IMR-90 (cell line): Measurements from ENCODE around the gene MLH3. TPM values are rescaled to one million over a fixed set of nuclear protein-coding genes. Genes with fewer than 3 reads are reported as not detected.

Experiments
- ATAC-seq: fragments of 200-7000 bp; cut with Tn5 transposase; 2 replicates; pipeline ENCODE4 v1.9.1; 2020; ENCODE audit warnings: low read depth, mild to moderate bottlenecking, moderate library complexity
- Bru-seq: library from RNA; stranded (reverse); fragments of 400-500 nt; gene quantifications from one replicate; lab custom pipeline; 2021; lab: Mats Ljungman, UMichigan
- BruChase-seq, 2 experiments: library from RNA; stranded (reverse); fragments of 400-500 nt; gene quantifications; one replicate each; lab custom pipeline; 2021; lab: Mats Ljungman, UMichigan
- BruUV-seq: library from RNA; stranded (reverse); fragments of 400-500 nt; replicated peaks from 2 replicates; lab custom pipeline; 2021; lab: Mats Ljungman, UMichigan
- CTCF ChIA-PET: fragments of 300-600 bp; formaldehyde crosslinking; extraction: SDS; loops from one replicate; lab custom pipeline; 2021; ENCODE audit warnings: antibody characterized with exemption; lab: Yijun Ruan, JAX
- POLR2A ChIA-PET: fragments of 300-600 bp; sonication (Branson Sonifier 250); formaldehyde crosslinking; loops from one replicate; lab custom pipeline; 2022; ENCODE audit warnings: antibody characterized with exemption; ENCODE audit not compliant: unreplicated experiment; lab: Charles Lee
- DNase-seq: peaks from one replicate; pipeline ENCODE4 v3.0.0; 2013
- H2AFZ ChIP-seq: replicated peaks from 2 replicates; pipeline ENCODE3; 2013; ENCODE audit warnings: low read length, mild to moderate bottlenecking; ENCODE audit not compliant: poor library complexity
- H2AK5ac ChIP-seq: 2 replicates; pipeline ENCODE4 v1.6.1; 2013; ENCODE audit warnings: low read depth, low read length, inconsistent platforms
- H2AK9ac ChIP-seq: replicated peaks from 2 replicates; pipeline ENCODE3; 2013; ENCODE audit warnings: mild to moderate bottlenecking, low read depth, low read length, moderate library complexity; ENCODE audit not compliant: poor library complexity
- H2BK120ac ChIP-seq: 2 replicates; pipeline ENCODE4 v1.6.1; 2013; ENCODE audit warnings: low read depth, low read length, inconsistent platforms
- H2BK15ac ChIP-seq: 3 replicates; pipeline ENCODE4 v1.6.1; 2013; ENCODE audit warnings: low read depth, low read length, inconsistent platforms
- H2BK20ac ChIP-seq: 2 replicates; pipeline ENCODE4 v1.6.1; 2013; ENCODE audit warnings: low read depth, mild to moderate bottlenecking, inconsistent platforms, low read length, moderate library complexity
- H2BK5ac ChIP-seq: 2 replicates; pipeline ENCODE4 v1.6.1; 2013; ENCODE audit warnings: mild to moderate bottlenecking, low read depth, low read length, inconsistent platforms; ENCODE audit not compliant: poor library complexity, severe bottlenecking
- H3K14ac ChIP-seq: replicated peaks from 2 replicates; pipeline ENCODE4 v1.6.1; 2013; ENCODE audit warnings: low read depth, low read length, inconsistent platforms
- H3K18ac ChIP-seq: 2 replicates; pipeline ENCODE4 v1.6.1; 2013; ENCODE audit warnings: low read depth, low read length, control low read depth
- H3K23ac ChIP-seq: 2 replicates; pipeline ENCODE4 v1.6.1; 2013; ENCODE audit warnings: low read depth, low read length, inconsistent platforms
- H3K27ac ChIP-seq: 2 replicates; pipeline ENCODE4 v1.5.1; 2013; ENCODE audit warnings: mild to moderate bottlenecking, control low read depth, low read length; ENCODE audit not compliant: insufficient read depth
- H3K27me3 ChIP-seq: 2 replicates; pipeline ENCODE4 v1.6.1; 2013; ENCODE audit warnings: low read length; ENCODE audit not compliant: control insufficient read depth, insufficient read depth
- H3K36me3 ChIP-seq: 2 replicates; pipeline ENCODE4 v1.6.1; 2013; ENCODE audit warnings: low read length, mixed read lengths; ENCODE audit not compliant: control insufficient read depth, insufficient read depth
- H3K4ac ChIP-seq: 2 replicates; pipeline ENCODE4 v1.6.1; 2013; ENCODE audit warnings: low read depth, low read length, inconsistent platforms
- H3K4me1 ChIP-seq: 2 replicates; pipeline ENCODE4 v1.6.1; 2013; ENCODE audit warnings: low read length, mixed read lengths; ENCODE audit not compliant: control insufficient read depth, insufficient read depth
- H3K4me2 ChIP-seq: 2 replicates; pipeline ENCODE4 v1.6.1; 2013; ENCODE audit warnings: low read depth, mild to moderate bottlenecking, control low read depth, low read length, moderate library complexity
- H3K4me3 ChIP-seq: 2 replicates; pipeline ENCODE4 v1.5.1; 2013; ENCODE audit warnings: low read depth, mild to moderate bottlenecking, control low read depth, low read length, moderate library complexity; ENCODE audit not compliant: insufficient read depth
- H3K56ac ChIP-seq: 2 replicates; pipeline ENCODE4 v1.6.1; 2013; ENCODE audit warnings: low read length, inconsistent platforms; ENCODE audit not compliant: insufficient read depth; ENCODE audit errors: extremely low read depth
- H3K79me1 ChIP-seq, 2 experiments: 2 replicates each; pipeline ENCODE4 v1.6.1; 2013; ENCODE audit warnings: low read length in 2 of 2, inconsistent platforms in 1 of 2, low read depth in 1 of 2
- H3K9ac ChIP-seq: 2 replicates; pipeline ENCODE4 v1.6.1; 2013; ENCODE audit warnings: low read depth, low read length, control low read depth
- H3K9me1 ChIP-seq: 2 replicates; pipeline ENCODE4 v1.6.1; 2013; ENCODE audit warnings: low read length, inconsistent platforms; ENCODE audit not compliant: insufficient read depth
- H3K9me3 ChIP-seq: 2 replicates; pipeline ENCODE4 v1.6.1; 2013; ENCODE audit warnings: low read length; ENCODE audit not compliant: control insufficient read depth, insufficient read depth
- H4K20me1 ChIP-seq: 2 replicates; pipeline ENCODE4 v1.6.1; 2013; ENCODE audit warnings: low read length, inconsistent platforms; ENCODE audit not compliant: insufficient read depth
- H4K5ac ChIP-seq: 2 replicates; pipeline ENCODE4 v1.6.1; 2013; ENCODE audit warnings: mild to moderate bottlenecking, low read depth, low read length, control low read depth
- H4K8ac ChIP-seq, 2 experiments: 2 replicates each; pipeline ENCODE4 v1.6.1; 2013; ENCODE audit warnings: low read depth in 2 of 2, low read length in 2 of 2, control low read depth in 1 of 2, inconsistent platforms in 1 of 2
- H4K91ac ChIP-seq: 2 replicates; pipeline ENCODE4 v1.6.1; 2013; ENCODE audit warnings: low read depth, low read length, inconsistent platforms; ENCODE audit not compliant: insufficient read depth
- BHLHE40 ChIP-seq: fragments of 150-350 bp; IDR thresholded peaks from 2 replicates; pipeline ENCODE4 v1.6.1; 2016; ENCODE audit warnings: mild to moderate bottlenecking, low read depth, low read length
- FOS ChIP-seq: fragments of 150-350 bp; IDR thresholded peaks from 2 replicates; pipeline ENCODE4 v1.6.1; 2016; ENCODE audit warnings: low read depth, low read length
- MXI1 ChIP-seq: IDR thresholded peaks from 2 replicates; pipeline ENCODE4 v1.6.1; 2012; ENCODE audit warnings: low read depth, mild to moderate bottlenecking, low read length, moderate library complexity, borderline replicate concordance
- POLR2A ChIP-seq: IDR thresholded peaks from 2 replicates; pipeline ENCODE4 v1.6.1; 2012; ENCODE audit warnings: mild to moderate bottlenecking, low read depth, low read length
- WGBS, 2 experiments: methylation state at CpG; one replicate each; pipeline versions ENCODE4 v1.1.5 to v1.1.7; 2013; ENCODE audit warnings: missing lambda C conversion rate in 2 of 2; ENCODE audit not compliant: insufficient read length in 1 of 2; ENCODE audit errors: extremely low coverage in 2 of 2; 5-methylcytosine and 5-hydroxymethylcytosine counted together
- dilution Hi-C: fragments of 300-500 bp; cut with HindIII; formaldehyde crosslinking; loops from one replicate; pipeline ENCODE4 v1.14.3; 2018; ENCODE audit warnings: low sequenced_read_pairs; ENCODE audit not compliant: unreplicated experiment
- in situ Hi-C: fragments of 300-500 bp; cut with MboI; formaldehyde crosslinking; loops from 3 replicates; pipeline ENCODE4 v1.14.3; 2019; ENCODE audit warnings: low sequenced_read_pairs, inconsistent platforms, mixed read lengths
- intact Hi-C: fragments of 100-400 bp; cut with micrococcal nuclease; formaldehyde crosslinking; loops from 2 replicates; pipeline ENCODE4 v1.10.0; 2022
- long read RNA-seq: library from polyadenylated mRNA; unstranded; transcript quantifications from one replicate; pipeline ENCODE4 v2.0.0, GENCODE V29; 2021; ENCODE audit not compliant: unreplicated experiment
- polyA plus RNA-seq, 3 experiments: library from polyadenylated mRNA; depleted of rRNA; stranded (reverse); fragments of >200 nt; gene quantifications; 2 replicates each; pipeline ENCODE4 v1.2.3, GENCODE V29; 2012; ENCODE audit warnings: low replicate concordance in 1 of 3
- total RNA-seq: library from RNA; depleted of rRNA; stranded (reverse); fragments of >200 nt; gene quantifications from 2 replicates; pipeline ENCODE4 v1.2.3, GENCODE V29; 2012; rRNA removed

The MLH3 gene
- total RNA-seq = 14.7 and 16.9 TPM in 2 replicates
- 5.1 and 5.6 TPM in 2 replicates for polyA plus RNA-seq (2012; rRNA removed)
- polyA plus RNA-seq (2012; cell fraction: cytosol; rRNA removed) = 1.5 and 2.0 TPM in 2 replicates
- polyA plus RNA-seq (2012; cell fraction: nucleus; rRNA removed; ENCODE audit: low replicate concordance) = 5.1 and 14.7 TPM in 2 replicates
- Bru-seq, nascent RNA = percentile 72 among the genes with signal in this experiment
- BruChase-seq, experiment 1, labeled RNA remaining after a 6-hour chase = percentile 78 among the genes with signal in this experiment
- percentile 79 among the genes with signal in this experiment for BruChase-seq, experiment 2, labeled RNA remaining after a 2-hour chase
- long read RNA-seq, partial matches to known transcripts = 7 of 10 reads
- long read RNA-seq, other reads (novel, unspliced or antisense) = 3 of 10 reads

GRCh38 chr14:75050852-75051555 is at the start of gene MLH3:
Gene MLH3, minus strand, starts transcription at chr14:75051467. Its CDS starts 1,812 bp downstream, at chr14:75049655.
- in situ Hi-C loops = no loop called here
- intact Hi-C loops = no loop called here

More at GRCh38 chr14:75050852-75051555, at the start of gene MLH3:
- H2BK5ac ChIP-seq = peak within 1 kb of the TSS; percentile 63
- dilution Hi-C loops = no loop called here
- peaks cover 8 to 32% of the 10 kb centered on the region in 2 experiments; a peak in 3 of 4 replicates for H3K79me1 ChIP-seq
- peak; percentile 81 for ATAC-seq
- ChIA-PET CTCF (interaction anchor here (0.5 kb wide), 1 partner anchor 18 kb away, joined by 4 read pairs; no protein-coding TSS in a partner anchor), POLR2A (no interaction called here)
- H3K4me3 ChIP-seq = peak within 1 kb of the TSS; percentile 68
- DNase-seq = peak; percentile 64
- no peak within 1 kb of the TSS for H2BK20ac ChIP-seq
- peak within 1 kb of the TSS; percentile 56 for H3K4ac ChIP-seq
- H2AK5ac ChIP-seq = no peak within 1 kb of the TSS
- peak within 1 kb of the TSS; percentile 63 for H3K4me2 ChIP-seq
- H2BK120ac ChIP-seq = peak within 1 kb of the TSS; percentile 25; the same call in 1 of the 2 replicates
- H2AFZ ChIP-seq = peak within 1 kb of the TSS; percentile 90
- H4K8ac ChIP-seq = peak within 1 kb of the TSS; percentile 40 to 95
- no peaks in the 10 kb centered on the region for H4K20me1 ChIP-seq
- H3K9me1 ChIP-seq = peaks cover 6% of the 10 kb centered on the region
- no TSS peak for BruUV-seq
- 6% methylated on average over 32 of the region's 59 CpGs; no CpG with 5 or more reads in 1 of the 2 experiments for WGBS, 2 experiments
- H3K14ac ChIP-seq = peak within 1 kb of the TSS; percentile 79
- H3K27me3 ChIP-seq = no peaks in the 10 kb centered on the region
- H4K5ac ChIP-seq = peak within 1 kb of the TSS; percentile 92
- peak within 1 kb of the TSS; percentile 62 for H3K23ac ChIP-seq
- H3K9ac ChIP-seq = peak within 1 kb of the TSS; percentile 84
- H3K27ac ChIP-seq = peak within 1 kb of the TSS; percentile 78
- H3K36me3 ChIP-seq = no peaks in the 10 kb centered on the region
- peaks cover 8% of the 10 kb centered on the region for H3K4me1 ChIP-seq
- peak within 1 kb of the TSS; percentile 97 for H2AK9ac ChIP-seq
- H4K91ac ChIP-seq = peak within 1 kb of the TSS; percentile 76
- H2BK15ac ChIP-seq = no peak within 1 kb of the TSS
- peak; percentile 14; the same call in 1 of the 2 replicates for TF ChIP-seq BHLHE40
- TF ChIP-seq POLR2A = peak; percentile 35; the same call in 1 of the 2 replicates
- TF ChIP-seq FOS = no peak
- TF ChIP-seq MXI1 = peak; percentile 75
- H3K56ac ChIP-seq = peak within 1 kb of the TSS; percentile 45
- peak within 1 kb of the TSS; percentile 1; the same call in 1 of the 2 replicates for H3K18ac ChIP-seq
- no peaks in the 10 kb centered on the region for H3K9me3 ChIP-seq
